T-cell (primary cell): Measurements from ENCODE around the gene WDFY4. TPM values are rescaled to one million over a fixed set of nuclear protein-coding genes. Genes with fewer than 3 reads are reported as not detected.

Source experiments
- ATAC-seq, 4 experiments: fragments of 200-7000 bp in 3 of 4; fragments of 150-1000 bp in 1 of 4; cut with Tn5 transposase; replicated peaks in 1 of 4; 1 replicate in 3 of 4; 2 replicates in 1 of 4; pipeline ENCODE4 v1.10.0; 2021; ENCODE audit warnings: moderate library complexity in 3 of 4, mild to moderate bottlenecking in 2 of 4, moderate number of reproducible peaks in 1 of 4
- CTCF ChIA-PET, 2 donors: fragments of 300-600 bp; sonication (Branson Sonifier 250); formaldehyde crosslinking; loops; one replicate each; lab custom pipeline; 2022; ENCODE audit warnings: antibody characterized with exemption in 2 of 2; lab: Charles Lee
- POLR2A ChIA-PET, 2 donors: fragments of 300-600 bp; sonication (Branson Sonifier 250); formaldehyde crosslinking; loops; one replicate each; lab custom pipeline; 2022; ENCODE audit warnings: antibody characterized with exemption in 2 of 2; lab: Charles Lee
- DNase-seq, 35 experiments: peaks; one replicate each; pipeline versions ENCODE4 v3.0.0 to v3.0.0-alpha.2; 2013 to 2023
- H3K27ac ChIP-seq: one replicate; pipeline ENCODE4 v1.5.1; 2013; ENCODE audit warnings: low read length
- H3K27me3 ChIP-seq, 2 experiments: replicated peaks in 1 of 2; 1 replicate in 1 of 2; 2 replicates in 1 of 2; pipeline versions ENCODE4 v1.6.1 to v1.7.0; 2013; ENCODE audit warnings: low read length in 1 of 2, mixed read lengths in 1 of 2; ENCODE audit not compliant: control insufficient read depth in 2 of 2, insufficient read depth in 2 of 2; ENCODE audit errors: extremely low read depth in 1 of 2
- H3K36me3 ChIP-seq, 2 donors: 1 replicate in 1 of 2; 2 replicates in 1 of 2; pipeline versions ENCODE4 v1.6.1 to v1.7.0; 2013; ENCODE audit warnings: low read length in 1 of 2; ENCODE audit not compliant: control insufficient read depth in 2 of 2, insufficient read depth in 1 of 2; ENCODE audit errors: extremely low read depth in 1 of 2
- H3K4me1 ChIP-seq, 2 experiments: 1 replicate in 1 of 2; 2 replicates in 1 of 2; pipeline versions ENCODE4 v1.6.1 to v1.7.0; 2013; ENCODE audit warnings: low read length in 2 of 2, mixed read lengths in 1 of 2; ENCODE audit not compliant: insufficient read depth in 2 of 2, control insufficient read depth in 1 of 2; ENCODE audit errors: extremely low read depth in 1 of 2
- H3K4me3 ChIP-seq, 2 donors: 1 replicate in 1 of 2; 2 replicates in 1 of 2; pipeline versions ENCODE4 v1.5.1 to v1.7.0; 2013; ENCODE audit warnings: mild to moderate bottlenecking in 2 of 2, low read length in 1 of 2, moderate library complexity in 1 of 2; ENCODE audit not compliant: control insufficient read depth in 1 of 2; ENCODE audit errors: extremely low read depth in 1 of 2
- H3K9me3 ChIP-seq: 2 replicates; pipeline ENCODE4 v1.7.0; 2013
- H3K27ac Mint-ChIP-seq, 2 donors: one replicate each; pipeline ENCODE4 v1.8.0; 2020 to 2021; ENCODE audit warnings: mild to moderate bottlenecking in 2 of 2, mixed read lengths in 2 of 2
- H3K27me3 Mint-ChIP-seq, 2 donors: one replicate each; pipeline ENCODE4 v1.8.0; 2021 to 2022; ENCODE audit warnings: mixed read lengths in 2 of 2
- H3K36me3 Mint-ChIP-seq: one replicate; pipeline ENCODE4 v1.8.0; 2021; ENCODE audit warnings: mixed read lengths
- H3K4me1 Mint-ChIP-seq, 3 donors: one replicate each; pipeline ENCODE4 v1.8.0; 2020 to 2022; ENCODE audit warnings: mixed read lengths in 3 of 3, mild to moderate bottlenecking in 1 of 3
- H3K4me3 Mint-ChIP-seq, 3 donors: one replicate each; pipeline ENCODE4 v1.8.0; 2020 to 2022; ENCODE audit warnings: mild to moderate bottlenecking in 3 of 3, mixed read lengths in 3 of 3, moderate library complexity in 3 of 3
- H3K9me3 Mint-ChIP-seq, 3 donors: one replicate each; pipeline ENCODE4 v1.8.0; 2020 to 2022; ENCODE audit warnings: mixed read lengths in 3 of 3
- WGBS: methylation state at CpG from one replicate; pipeline ENCODE4 v1.1.5; 2013; ENCODE audit warnings: missing lambda C conversion rate; ENCODE audit not compliant: insufficient coverage; 5-methylcytosine and 5-hydroxymethylcytosine counted together
- total RNA-seq, 35 experiments: library from RNA in 6 of 35; stranded (reverse) in 6 of 35; fragments of 120-200 nt in 1 of 35; gene quantifications; one replicate each; pipeline versions ENCODE4 v1.2.1 to v1.2.4 and lab custom pipeline; 2013 to 2026

Gene WDFY4
- total RNA-seq, 5 donors from 2014 or later (not counting 1 experiment from before 2014, with no cell fraction given), result 2.6 to 15.5 (median 4.2) TPM

DNA sequence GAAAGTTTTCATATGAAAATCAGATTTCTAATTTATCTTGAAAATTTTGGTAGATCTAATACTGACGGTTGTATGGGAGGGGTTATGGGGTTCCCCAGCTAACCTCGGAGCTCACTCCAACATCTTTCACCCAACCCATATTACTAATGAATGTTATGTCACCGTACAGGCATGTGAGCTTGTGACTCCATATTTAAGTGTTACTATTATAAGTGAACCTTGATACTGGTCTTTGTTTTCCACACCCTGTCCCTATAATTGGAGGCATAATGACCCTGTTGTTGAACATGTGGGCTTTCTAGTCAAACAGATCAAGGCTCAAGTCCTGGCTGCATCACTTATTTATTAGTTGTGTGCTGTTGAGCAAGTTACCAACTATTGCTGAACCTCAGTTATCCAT, 27.2 kb downstream of the WDFY4 start:
- Mint-ChIP-seq H3K4me1 (no peaks in the 10 kb centered on the region), H3K4me3 (no peak overlapping the region), H3K36me3 (no peaks in the 10 kb centered on the region), H3K27ac (no peak overlapping the region), H3K9me3 (peaks cover 4 to 14% (median 7%) of the 10 kb centered on the region in 3 donors), H3K27me3 (peaks cover 6 to 9% of the 10 kb centered on the region in 2 donors)
- ATAC-seq, result no peak
- no CpG with 5 or more reads among the region's 3 CpGs for WGBS
- H3K4me1 ChIP-seq, result no peaks in the 10 kb centered on the region
- DNase-seq, result no peak
- no peaks in the 10 kb centered on the region for H3K36me3 ChIP-seq
- H3K4me3 ChIP-seq, result no peak overlapping the region
- ChIA-PET CTCF (no interaction called here), POLR2A (no interaction called here)
- no peaks in the 10 kb centered on the region for H3K9me3 ChIP-seq
- peaks cover 0 to 3% of the 10 kb centered on the region in 2 experiments for H3K27me3 ChIP-seq
- H3K27ac ChIP-seq, result no peak overlapping the region

DNA sequence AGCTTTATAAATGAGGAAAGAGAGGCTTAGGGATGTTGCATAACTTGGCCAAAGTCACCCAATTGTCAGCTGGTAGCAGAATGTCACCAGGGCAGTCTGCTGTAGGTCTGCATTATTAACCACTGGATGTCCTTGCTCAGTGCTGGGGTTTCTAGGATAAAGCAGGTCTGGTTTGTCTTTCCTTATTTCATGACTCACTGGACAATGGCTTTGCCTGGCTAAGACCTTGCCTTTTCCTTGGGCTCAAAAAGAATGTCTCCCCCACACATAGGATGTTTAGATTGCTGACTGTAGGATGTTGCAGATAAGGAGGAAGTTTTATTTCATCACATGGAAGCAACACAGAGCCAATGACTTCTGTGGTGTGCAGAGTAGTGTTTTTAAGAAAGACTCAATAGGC, 29.4 kb downstream of the WDFY4 start:
- ATAC-seq (no peak), DNase-seq (no peak)
- Histone ChIP-seq H3K27me3 (peaks cover 0 to 6% of the 10 kb centered on the region in 2 experiments), H3K9me3 (no peaks in the 10 kb centered on the region), H3K4me1 (no peaks in the 10 kb centered on the region), H3K36me3 (no peaks in the 10 kb centered on the region), H3K4me3 (no peak overlapping the region), H3K27ac (no peak overlapping the region)
- Mint-ChIP-seq H3K36me3 (no peaks in the 10 kb centered on the region), H3K27me3 (peaks cover 0 to 4% of the 10 kb centered on the region in 2 donors), H3K27ac (no peak overlapping the region), H3K4me1 (no peaks in the 10 kb centered on the region), H3K4me3 (no peak overlapping the region), H3K9me3 (peaks cover 4 to 14% (median 7%) of the 10 kb centered on the region in 3 donors)
- POLR2A ChIA-PET, result no interaction called here
- CTCF ChIA-PET, result no interaction called here

DNA sequence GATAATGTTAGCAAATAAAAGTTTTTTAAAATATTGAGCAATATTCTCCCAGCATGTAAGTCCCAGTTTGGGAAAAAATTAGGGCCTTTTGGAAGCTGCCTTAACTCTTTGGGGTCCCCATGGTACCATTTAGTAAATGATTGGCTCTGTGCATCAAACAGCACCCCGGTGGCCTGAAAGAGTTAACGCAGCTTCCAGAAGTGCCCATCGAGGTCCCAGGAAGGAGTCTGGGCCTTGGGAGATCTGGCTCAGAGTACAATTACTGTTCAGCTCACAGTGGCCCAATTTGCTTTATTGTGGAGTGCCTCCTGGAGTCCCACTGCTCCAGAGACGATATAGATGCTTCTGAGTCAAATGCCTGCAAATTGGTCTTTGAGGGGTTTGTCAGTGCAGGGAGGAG, 31.7 kb downstream of the WDFY4 start:
- no peaks in the 10 kb centered on the region for H3K36me3 Mint-ChIP-seq
- ChIA-PET CTCF (interaction anchor here in 1 of 2 donors (0.5 kb wide), 1 partner anchor 54 kb away, joined by 6 read pairs; no protein-coding TSS in a partner anchor), POLR2A (no interaction called here)
- peaks cover 4 to 14% (median 7%) of the 10 kb centered on the region in 3 donors for H3K9me3 Mint-ChIP-seq
- H3K9me3 ChIP-seq, result no peaks in the 10 kb centered on the region
- no peak overlapping the region for H3K27ac Mint-ChIP-seq
- no peaks in the 10 kb centered on the region for H3K36me3 ChIP-seq
- H3K27me3 ChIP-seq, result peaks cover 0 to 3% of the 10 kb centered on the region in 2 experiments
- 74% methylated on average over 4 of the region's 4 CpGs for WGBS
- no peak overlapping the region for H3K27ac ChIP-seq
- H3K4me3 Mint-ChIP-seq, result no peak overlapping the region
- H3K4me1 Mint-ChIP-seq, result no peaks in the 10 kb centered on the region
- no peak overlapping the region for H3K4me3 ChIP-seq
- peaks cover 2 to 4% of the 10 kb centered on the region in 2 donors for H3K27me3 Mint-ChIP-seq
- ATAC-seq (no peak), DNase-seq (no peak)
- H3K4me1 ChIP-seq, result no peaks in the 10 kb centered on the region

DNA sequence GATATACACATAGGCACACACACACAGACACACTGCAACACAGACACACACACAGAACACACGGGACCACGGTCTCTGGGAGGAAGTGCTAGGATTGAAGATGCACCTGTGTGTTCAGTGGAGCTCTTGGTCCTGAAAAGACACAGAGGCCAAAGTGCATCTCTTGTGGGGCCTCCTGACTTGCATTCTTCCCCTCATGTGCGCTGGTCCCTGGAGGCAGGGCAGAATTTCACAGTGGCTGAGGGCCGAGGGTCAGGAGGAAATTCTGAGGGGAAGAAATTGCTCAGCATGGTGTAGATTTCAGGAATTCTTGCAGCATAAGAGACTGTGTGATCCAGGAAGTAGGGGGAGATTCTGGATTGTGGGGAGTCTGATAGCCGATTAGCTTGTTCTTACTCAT, 35.9 kb downstream of the WDFY4 start:
- no peak for ATAC-seq
- CTCF ChIA-PET, result no interaction called here
- DNase-seq, result no peak
- H3K9me3 Mint-ChIP-seq, result no peaks in the 10 kb centered on the region
- no peaks in the 10 kb centered on the region for H3K36me3 Mint-ChIP-seq
- no peak overlapping the region for H3K27ac Mint-ChIP-seq
- 79% methylated on average over 3 of the region's 5 CpGs for WGBS
- H3K4me3 Mint-ChIP-seq, result no peak overlapping the region
- H3K4me1 Mint-ChIP-seq, result no peaks in the 10 kb centered on the region
- H3K27me3 Mint-ChIP-seq, result peaks cover 0 to 2% of the 10 kb centered on the region in 2 donors
- H3K27ac ChIP-seq, result no peak overlapping the region
- H3K4me1 ChIP-seq, result no peaks in the 10 kb centered on the region
- H3K27me3 ChIP-seq, result peaks cover 0 to 3% of the 10 kb centered on the region in 2 experiments
- POLR2A ChIA-PET, result no interaction called here
- no peaks in the 10 kb centered on the region for H3K9me3 ChIP-seq
- H3K4me3 ChIP-seq, result no peak overlapping the region
- H3K36me3 ChIP-seq, result no peaks in the 10 kb centered on the region

DNA sequence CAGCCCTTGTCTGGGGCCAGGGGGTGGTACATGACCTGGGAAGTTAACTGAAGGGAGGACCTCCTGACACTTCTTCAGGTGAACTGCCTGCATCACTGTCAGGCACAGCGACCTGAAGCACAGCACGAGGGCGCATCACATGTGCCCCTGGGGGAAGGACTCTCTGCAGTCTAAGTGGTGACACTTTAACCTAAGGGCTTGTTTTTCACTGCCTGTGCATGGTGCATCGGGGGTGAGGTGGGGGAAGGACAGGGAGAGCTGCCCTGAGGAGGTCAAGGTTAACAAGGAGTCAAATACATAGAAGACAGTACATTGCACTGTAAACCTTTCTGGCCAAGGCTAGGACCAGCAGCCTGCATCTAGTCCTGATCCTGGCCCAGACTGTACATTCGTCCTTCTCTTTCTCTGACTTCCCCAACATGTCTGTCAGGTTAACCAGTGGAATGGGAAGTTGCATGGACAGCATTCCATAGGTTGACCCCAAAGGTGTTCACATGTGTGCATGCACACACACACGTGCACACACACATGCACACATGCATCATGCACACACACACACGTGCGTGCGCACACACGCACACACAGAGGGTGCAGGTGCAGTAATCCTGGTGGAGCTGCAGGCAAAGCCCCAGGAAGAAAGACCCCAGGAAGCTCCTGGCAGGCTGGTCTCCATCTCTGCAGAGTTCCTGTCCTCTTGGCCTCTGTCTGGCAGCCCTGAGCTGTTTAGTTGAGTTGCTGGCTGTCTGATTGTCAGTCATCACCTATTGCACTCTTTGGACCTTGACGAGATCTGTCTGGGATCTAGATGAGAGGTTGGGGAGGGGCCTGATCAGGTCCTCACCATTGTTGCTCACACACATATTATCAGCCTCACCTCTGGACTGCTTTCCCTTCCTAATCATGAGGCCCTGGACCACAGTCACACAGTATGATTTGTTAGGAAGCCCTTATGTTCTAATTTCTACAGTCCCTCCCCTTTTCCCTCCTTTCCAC, 37.8 kb downstream of the WDFY4 start:
- no peak overlapping the region for H3K4me3 Mint-ChIP-seq
- 81% methylated on average over 10 of the region's 11 CpGs for WGBS
- ATAC-seq, result no peak

DNA sequence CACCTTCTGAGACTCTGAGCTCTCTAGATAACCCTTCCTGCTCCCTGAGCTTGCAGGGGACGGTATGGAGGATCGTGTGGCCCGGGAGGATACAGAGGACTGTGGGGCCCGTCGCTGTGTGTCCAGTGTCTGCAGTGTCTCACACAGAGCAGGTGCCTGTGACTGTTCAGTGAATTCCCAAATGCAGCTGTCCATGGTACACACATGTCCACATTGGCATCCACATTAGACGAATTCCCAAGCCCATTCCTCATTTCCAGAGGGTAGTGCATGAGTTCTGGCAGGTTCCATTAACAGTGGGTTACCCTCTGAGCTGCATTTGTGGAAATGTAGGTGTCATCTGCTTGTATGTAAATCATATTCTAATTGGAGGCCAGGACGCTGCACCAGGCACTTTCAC, 39.5 kb downstream of the WDFY4 start:
- Mint-ChIP-seq H3K4me3 (no peak overlapping the region), H3K27ac (no peak overlapping the region), H3K27me3 (peaks cover 0 to 2% of the 10 kb centered on the region in 2 donors), H3K4me1 (no peaks in the 10 kb centered on the region), H3K9me3 (no peaks in the 10 kb centered on the region), H3K36me3 (no peaks in the 10 kb centered on the region)
- WGBS, result 92% methylated on average over 5 of the region's 7 CpGs
- H3K4me3 ChIP-seq, result no peak overlapping the region
- ATAC-seq (no peak), DNase-seq (no peak)
- no peaks in the 10 kb centered on the region for H3K4me1 ChIP-seq
- H3K9me3 ChIP-seq, result no peaks in the 10 kb centered on the region
- ChIA-PET POLR2A (no interaction called here), CTCF (interaction anchor here in 1 of 2 donors (0.7 kb wide), 1 partner anchor 18 kb away, joined by 5 read pairs; no protein-coding TSS in a partner anchor)
- H3K36me3 ChIP-seq, result no peaks in the 10 kb centered on the region
- H3K27ac ChIP-seq, result no peak overlapping the region
- no peaks in the 10 kb centered on the region for H3K27me3 ChIP-seq

More for the DNA sequence above, 37.8 kb downstream of the WDFY4 start:
- Mint-ChIP-seq H3K9me3 (no peaks in the 10 kb centered on the region), H3K36me3 (no peaks in the 10 kb centered on the region), H3K27me3 (peaks cover 0 to 2% of the 10 kb centered on the region in 2 donors), H3K27ac (no peak overlapping the region), H3K4me1 (no peaks in the 10 kb centered on the region)
- no peak overlapping the region for H3K4me3 ChIP-seq
- H3K27me3 ChIP-seq, result peaks cover 0 to 3% of the 10 kb centered on the region in 2 experiments
- no peaks in the 10 kb centered on the region for H3K36me3 ChIP-seq
- no peaks in the 10 kb centered on the region for H3K4me1 ChIP-seq
- no peak overlapping the region for H3K27ac ChIP-seq
- ChIA-PET CTCF (no interaction called here), POLR2A (no interaction called here)
- H3K9me3 ChIP-seq, result no peaks in the 10 kb centered on the region
- DNase-seq, result no peak
